Panc1 (cell line): ENCODE results near the gene PQBP1. TPM values are rescaled to one million over a fixed set of nuclear protein-coding genes. Genes with fewer than 3 reads are reported as not detected.
A peak's percentile ranks its signal among the peaks of the same experiment; 100 is the strongest.

ENCODE experiments used
- ATAC-seq: fragments of 200-7000 bp; cut with Tn5 transposase; 2 replicates; pipeline ENCODE4 v1.9.1; 2020; ENCODE audit warnings: mild to moderate bottlenecking, moderate library complexity
- BruUV-seq: library from RNA; stranded (reverse); fragments of 400-500 nt; replicated peaks from 2 replicates; lab custom pipeline; 2021; lab: Mats Ljungman, UMichigan
- CTCF ChIA-PET: fragments of 300-600 bp; sonication (Branson Sonifier 250); formaldehyde crosslinking; loops from one replicate; lab custom pipeline; 2022; ENCODE audit warnings: antibody characterized with exemption; lab: Charles Lee
- POLR2A ChIA-PET: fragments of 300-600 bp; sonication (Branson Sonifier 250); formaldehyde crosslinking; loops from one replicate; lab custom pipeline; 2022; ENCODE audit warnings: antibody characterized with exemption; lab: Charles Lee
- DNase-seq: peaks from one replicate; pipeline ENCODE4 v3.0.0-alpha.2; 2010; ENCODE audit warnings: low read depth, low spot score
- H3K27ac ChIP-seq: 2 replicates; pipeline ENCODE4 v1.5.1; 2011; ENCODE audit warnings: mild to moderate bottlenecking, low read length, inconsistent platforms
- H3K27me3 ChIP-seq: fragments of 200-500 bp; sonication (Bioruptor generic); 2 replicates; pipeline ENCODE4 v1.6.0; 2014; ENCODE audit warnings: low read length, inconsistent platforms; ENCODE audit not compliant: control insufficient read depth, insufficient read depth
- H3K36me3 ChIP-seq: fragments of 200-500 bp; sonication (Bioruptor generic); 2 replicates; pipeline ENCODE4 v1.5.1; 2014; ENCODE audit warnings: inconsistent platforms, mild to moderate bottlenecking, low read length, moderate library complexity; ENCODE audit not compliant: control insufficient read depth, insufficient read depth
- H3K4me1 ChIP-seq: 2 replicates; pipeline ENCODE4 v1.5.1; 2011; ENCODE audit warnings: inconsistent platforms, mild to moderate bottlenecking, low read length, moderate library complexity; ENCODE audit not compliant: control insufficient read depth, insufficient read depth
- H3K4me3 ChIP-seq, 2 experiments: 2 replicates each; pipeline ENCODE4 v1.5.1; 2011 to 2012; ENCODE audit warnings: low read depth in 2 of 2, low read length in 2 of 2, mild to moderate bottlenecking in 2 of 2, inconsistent platforms in 1 of 2, moderate library complexity in 1 of 2
- H3K9me3 ChIP-seq: fragments of 200-500 bp; sonication (Bioruptor generic); 2 replicates; pipeline ENCODE4 v1.5.1; 2014; ENCODE audit warnings: low read depth, mild to moderate bottlenecking, inconsistent platforms, low read length, moderate library complexity; ENCODE audit not compliant: control insufficient read depth, insufficient read depth
- POLR2AphosphoS5 ChIP-seq: IDR thresholded peaks from 2 replicates; pipeline ENCODE4 v1.6.1; 2012; ENCODE audit warnings: mild to moderate bottlenecking, low read depth, low read length, moderate library complexity
- SIN3A ChIP-seq: IDR thresholded peaks from 2 replicates; pipeline ENCODE4 v1.6.1; 2012; ENCODE audit warnings: low read depth, mild to moderate bottlenecking, low read length, moderate library complexity, borderline replicate concordance; ENCODE audit not compliant: insufficient read depth
- TCF7L2 ChIP-seq: IDR thresholded peaks from 2 replicates; pipeline ENCODE4 v1.6.1; 2011; ENCODE audit warnings: mild to moderate bottlenecking, low read depth, low read length, inconsistent platforms
- in situ Hi-C: cut with HindIII; loops from 2 replicates; pipeline ENCODE4 v1.10.0; 2016; ENCODE audit warnings: low sequenced_read_pairs, low pct_unique_long_range_greater_than_20kb
- intact Hi-C: fragments of 100-400 bp; cut with micrococcal nuclease; formaldehyde crosslinking; loops from one replicate; pipeline ENCODE4 v1.10.0; 2022; ENCODE audit not compliant: unreplicated experiment
- total RNA-seq: library from RNA; stranded (reverse); gene quantifications from one replicate; pipeline ENCODE4 v1.2.1, GENCODE V29; 2021; ENCODE audit not compliant: unreplicated experiment
- TF ChIP-seq, protein P1 (sequence below), 2 experiments: IDR thresholded peaks; 2 replicates each; pipeline ENCODE4 v1.6.1; 2011 to 2012; ENCODE audit warnings: low read depth in 2 of 2, control low read depth in 1 of 2, low read length in 1 of 2, mild to moderate bottlenecking in 1 of 2, moderate library complexity in 1 of 2; ENCODE audit not compliant: insufficient read depth in 1 of 2
- TF ChIP-seq, protein P2 (sequence below): fragments of 450-650 bp; IDR thresholded peaks from 2 replicates; pipeline ENCODE4 v1.5.1; 2017; ENCODE audit warnings: mild to moderate bottlenecking

Gene PQBP1
- total RNA-seq, 1 experiment from 2014 or later, result 136 TPM

DNA sequence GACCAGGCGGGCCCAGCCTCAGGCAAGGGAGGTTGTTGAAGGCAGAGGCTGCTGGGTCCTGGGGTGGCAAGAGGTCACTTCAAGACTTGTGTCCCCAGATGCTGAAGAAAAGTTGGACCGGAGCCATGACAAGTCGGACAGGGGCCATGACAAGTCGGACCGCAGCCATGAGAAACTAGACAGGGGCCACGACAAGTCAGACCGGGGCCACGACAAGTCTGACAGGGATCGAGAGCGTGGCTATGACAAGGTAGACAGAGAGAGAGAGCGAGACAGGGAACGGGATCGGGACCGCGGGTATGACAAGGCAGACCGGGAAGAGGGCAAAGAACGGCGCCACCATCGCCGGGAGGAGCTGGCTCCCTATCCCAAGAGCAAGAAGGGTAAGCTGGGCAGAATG, 4.4 kb downstream of the PQBP1 start:
- Histone ChIP-seq H3K27me3 (no peaks in the 10 kb centered on the region), H3K27ac (no peak overlapping the region), H3K36me3 (peaks cover 2% of the 10 kb centered on the region; the same call in 1 of the 2 replicates), H3K4me1 (0 out of 2 replicates have a peak, but pooled peaks cover 6% of the 10 kb centered on the region), H3K9me3 (no peaks in the 10 kb centered on the region), H3K4me3 (no peak overlapping the region)
- in situ Hi-C loops (no loop called here), intact Hi-C loops (no loop called here)
- DNase-seq (no peak), ATAC-seq (no peak)
- ChIA-PET POLR2A (interaction anchor here (0.8 kb wide), 1 partner anchor 262 kb away, joined by 3 read pairs; no protein-coding TSS in a partner anchor), CTCF (no interaction called here)
- BruUV-seq, result TSS peak; percentile 85
- TF ChIP-seq POLR2AphosphoS5, result no peak
- no peak for TF ChIP-seq SIN3A
- TF ChIP-seq, protein P1, sequence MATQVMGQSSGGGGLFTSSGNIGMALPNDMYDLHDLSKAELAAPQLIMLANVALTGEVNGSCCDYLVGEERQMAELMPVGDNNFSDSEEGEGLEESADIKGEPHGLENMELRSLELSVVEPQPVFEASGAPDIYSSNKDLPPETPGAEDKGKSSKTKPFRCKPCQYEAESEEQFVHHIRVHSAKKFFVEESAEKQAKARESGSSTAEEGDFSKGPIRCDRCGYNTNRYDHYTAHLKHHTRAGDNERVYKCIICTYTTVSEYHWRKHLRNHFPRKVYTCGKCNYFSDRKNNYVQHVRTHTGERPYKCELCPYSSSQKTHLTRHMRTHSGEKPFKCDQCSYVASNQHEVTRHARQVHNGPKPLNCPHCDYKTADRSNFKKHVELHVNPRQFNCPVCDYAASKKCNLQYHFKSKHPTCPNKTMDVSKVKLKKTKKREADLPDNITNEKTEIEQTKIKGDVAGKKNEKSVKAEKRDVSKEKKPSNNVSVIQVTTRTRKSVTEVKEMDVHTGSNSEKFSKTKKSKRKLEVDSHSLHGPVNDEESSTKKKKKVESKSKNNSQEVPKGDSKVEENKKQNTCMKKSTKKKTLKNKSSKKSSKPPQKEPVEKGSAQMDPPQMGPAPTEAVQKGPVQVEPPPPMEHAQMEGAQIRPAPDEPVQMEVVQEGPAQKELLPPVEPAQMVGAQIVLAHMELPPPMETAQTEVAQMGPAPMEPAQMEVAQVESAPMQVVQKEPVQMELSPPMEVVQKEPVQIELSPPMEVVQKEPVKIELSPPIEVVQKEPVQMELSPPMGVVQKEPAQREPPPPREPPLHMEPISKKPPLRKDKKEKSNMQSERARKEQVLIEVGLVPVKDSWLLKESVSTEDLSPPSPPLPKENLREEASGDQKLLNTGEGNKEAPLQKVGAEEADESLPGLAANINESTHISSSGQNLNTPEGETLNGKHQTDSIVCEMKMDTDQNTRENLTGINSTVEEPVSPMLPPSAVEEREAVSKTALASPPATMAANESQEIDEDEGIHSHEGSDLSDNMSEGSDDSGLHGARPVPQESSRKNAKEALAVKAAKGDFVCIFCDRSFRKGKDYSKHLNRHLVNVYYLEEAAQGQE (IDR thresholded peaks at IDR 0.05; ENCODE audit: insufficient read depth in 1 of 2, low read depth in 2 of 2, low read length in 1 of 2), result no peak
- TF ChIP-seq, protein P2, sequence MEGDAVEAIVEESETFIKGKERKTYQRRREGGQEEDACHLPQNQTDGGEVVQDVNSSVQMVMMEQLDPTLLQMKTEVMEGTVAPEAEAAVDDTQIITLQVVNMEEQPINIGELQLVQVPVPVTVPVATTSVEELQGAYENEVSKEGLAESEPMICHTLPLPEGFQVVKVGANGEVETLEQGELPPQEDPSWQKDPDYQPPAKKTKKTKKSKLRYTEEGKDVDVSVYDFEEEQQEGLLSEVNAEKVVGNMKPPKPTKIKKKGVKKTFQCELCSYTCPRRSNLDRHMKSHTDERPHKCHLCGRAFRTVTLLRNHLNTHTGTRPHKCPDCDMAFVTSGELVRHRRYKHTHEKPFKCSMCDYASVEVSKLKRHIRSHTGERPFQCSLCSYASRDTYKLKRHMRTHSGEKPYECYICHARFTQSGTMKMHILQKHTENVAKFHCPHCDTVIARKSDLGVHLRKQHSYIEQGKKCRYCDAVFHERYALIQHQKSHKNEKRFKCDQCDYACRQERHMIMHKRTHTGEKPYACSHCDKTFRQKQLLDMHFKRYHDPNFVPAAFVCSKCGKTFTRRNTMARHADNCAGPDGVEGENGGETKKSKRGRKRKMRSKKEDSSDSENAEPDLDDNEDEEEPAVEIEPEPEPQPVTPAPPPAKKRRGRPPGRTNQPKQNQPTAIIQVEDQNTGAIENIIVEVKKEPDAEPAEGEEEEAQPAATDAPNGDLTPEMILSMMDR, result no peak
- no peak for TF ChIP-seq TCF7L2

DNA sequence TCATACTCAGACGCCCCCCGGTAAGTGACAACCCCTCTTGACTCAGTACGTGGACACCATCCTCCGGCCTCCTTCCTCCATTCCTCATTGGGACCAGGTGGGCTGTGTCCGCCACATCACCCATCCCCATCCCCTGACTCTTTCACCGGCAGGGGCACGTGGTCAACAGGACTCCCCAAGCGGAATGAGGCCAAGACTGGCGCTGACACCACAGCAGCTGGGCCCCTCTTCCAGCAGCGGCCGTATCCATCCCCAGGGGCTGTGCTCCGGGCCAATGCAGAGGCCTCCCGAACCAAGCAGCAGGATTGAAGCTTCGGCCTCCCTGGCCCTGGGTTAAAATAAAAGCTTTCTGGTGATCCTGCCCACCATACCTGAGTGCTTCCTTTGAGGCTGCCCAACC, 5.0 kb downstream of the PQBP1 start:
- ATAC-seq, result no peak
- POLR2A ChIA-PET, result interaction anchor here (0.8 kb wide), 1 partner anchor 261 kb away, joined by 3 read pairs; no protein-coding TSS in a partner anchor
- in situ Hi-C loops (no loop called here), intact Hi-C loops (no loop called here)
- 0 out of 2 replicates have a peak, but pooled peaks cover 6% of the 10 kb centered on the region for H3K4me1 ChIP-seq
- TF ChIP-seq, protein P2, result no peak
- TF ChIP-seq, protein P1 (IDR thresholded peaks at IDR 0.05; ENCODE audit: insufficient read depth in 1 of 2, low read depth in 2 of 2, low read length in 1 of 2), result no peak
- TF ChIP-seq TCF7L2, result no peak
- no peak for TF ChIP-seq SIN3A
- H3K27ac ChIP-seq, result no peak overlapping the region
- no peak overlapping the region for H3K4me3 ChIP-seq
- BruUV-seq, result no TSS peak
- DNase-seq, result no peak
- H3K9me3 ChIP-seq, result no peaks in the 10 kb centered on the region
- CTCF ChIA-PET, result no interaction called here
- H3K27me3 ChIP-seq, result no peaks in the 10 kb centered on the region
- peaks cover 2% of the 10 kb centered on the region; the same call in 1 of the 2 replicates for H3K36me3 ChIP-seq
